ENCODE data around the gene RC3H1.
"Not testable (repeated sequence)": the region's sequence is repeated elsewhere in the genome, so short reads cannot be mapped to it uniquely, and the experiment has no call there.

The RC3H1 gene

GRCh38 chr1:174023440-174023839 is 1.3 kb upstream of the RC3H1 start:
- DNase-seq: peak; percentile 57 to 83 (median 74)

DNA sequence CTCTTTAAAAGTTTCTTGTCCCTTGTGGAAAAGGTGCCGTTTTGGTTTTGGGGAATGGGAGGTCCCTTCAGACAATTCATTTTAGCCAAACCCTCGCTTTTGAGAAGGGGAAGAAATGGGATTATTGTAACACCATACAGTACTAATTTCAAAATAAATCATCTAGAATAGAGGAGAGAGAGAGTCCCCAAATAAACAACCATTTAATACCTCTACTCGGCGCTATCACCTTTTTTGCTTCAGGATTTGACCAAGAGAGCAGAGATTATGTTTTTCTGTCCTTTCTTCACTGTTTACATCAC is 770 bp upstream of the RC3H1 start:
- no peak for DNase-seq

DNA sequence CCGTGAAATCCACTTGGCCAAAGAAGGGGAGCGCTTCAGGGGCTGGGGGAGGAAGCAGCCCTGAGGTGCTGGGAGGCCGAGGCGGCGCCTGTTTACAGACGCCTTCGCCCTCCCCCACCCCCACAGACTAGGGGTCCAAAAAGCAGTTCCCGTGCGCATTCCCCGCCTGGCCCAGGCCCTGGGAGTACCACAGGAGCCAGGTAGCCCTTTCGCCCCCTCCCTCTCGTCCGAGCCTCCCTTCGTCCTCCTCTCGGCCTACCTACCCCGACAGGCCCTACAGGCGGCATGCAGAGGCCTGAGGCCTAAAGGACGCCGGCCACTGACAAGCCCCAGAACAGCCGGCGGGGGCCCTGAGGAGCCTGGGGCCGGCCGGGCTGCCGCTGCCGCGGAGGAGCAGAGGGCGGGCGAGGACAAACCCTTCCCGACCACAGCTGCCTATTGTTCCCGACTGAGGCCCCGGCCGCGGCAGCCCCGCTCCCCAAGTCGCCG is 522 bp downstream of the RC3H1 start:
- peak; percentile 25 to 69 (median 54) for DNase-seq

- DNase-seq: no peak
Observed at GRCh38 chr1:174018565-174018964, 3.6 kb downstream of the RC3H1 start.

GRCh38 chr1:174017231-174017970 is 4.8 kb downstream of the RC3H1 start:
- DNase-seq: no peak

GRCh38 chr1:174013864-174014418 is 8.2 kb downstream of the RC3H1 start:
- peak in 2 of 4 experiments; percentile 29 to 36 for DNase-seq

DNA sequence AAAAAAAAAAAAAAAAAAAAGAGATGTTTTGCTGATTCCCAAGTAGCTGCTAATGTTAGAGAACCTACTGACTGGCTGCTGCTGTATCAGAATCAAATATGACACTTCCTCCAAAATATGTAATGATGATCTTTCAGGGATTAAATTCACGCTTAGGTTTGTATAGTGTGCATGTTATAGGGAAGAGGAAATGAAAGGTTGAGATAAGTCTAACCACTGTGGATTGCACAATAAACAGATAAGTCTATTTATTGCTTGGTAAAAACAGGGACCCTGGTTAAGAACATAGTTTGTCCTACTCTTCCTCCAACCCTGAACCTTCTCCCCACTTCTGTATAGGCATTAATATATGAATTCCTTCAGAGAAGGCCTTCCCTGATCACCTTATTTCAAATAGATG is 13.2 kb downstream of the RC3H1 start:
- peak in 2 of 4 experiments; percentile 48 to 58 for DNase-seq

DNA sequence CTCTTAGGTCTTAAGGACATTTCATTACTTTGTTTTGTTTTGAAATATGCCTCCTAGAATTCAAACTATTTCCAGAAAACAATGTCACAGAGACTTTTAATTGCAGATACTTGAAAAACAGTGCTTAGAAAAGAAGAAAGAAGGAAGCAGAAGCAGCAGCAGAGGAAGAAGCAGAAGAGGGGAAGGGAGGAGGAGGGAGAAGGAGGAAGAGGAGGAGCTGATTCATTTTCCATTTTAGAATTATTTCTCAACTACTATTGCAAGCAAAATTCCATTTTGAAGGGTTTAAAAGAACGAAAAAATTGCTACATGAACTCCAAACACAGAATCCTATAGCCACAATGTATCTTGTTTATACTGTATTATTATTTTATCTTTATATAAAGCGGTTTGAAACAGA is 13.9 kb downstream of the RC3H1 start:
- DNase-seq: peak in 3 of 4 experiments; percentile 34 to 54 (median 48)

GRCh38 chr1:174007851-174008250 is 14.3 kb downstream of the RC3H1 start:
- DNase-seq: peak in 2 of 4 experiments; percentile 17 to 38

- DNase-seq: peak in 3 of 4 experiments; percentile 12 to 45 (median 38)
Observed at GRCh38 chr1:174005032-174005431, 17.1 kb downstream of the RC3H1 start.

- no peak for DNase-seq
Observed at GRCh38 chr1:174003867-174004266, 18.3 kb downstream of the RC3H1 start.

- no peak for DNase-seq
Observed at GRCh38 chr1:174001573-174001972, 20.6 kb downstream of the RC3H1 start.

DNA sequence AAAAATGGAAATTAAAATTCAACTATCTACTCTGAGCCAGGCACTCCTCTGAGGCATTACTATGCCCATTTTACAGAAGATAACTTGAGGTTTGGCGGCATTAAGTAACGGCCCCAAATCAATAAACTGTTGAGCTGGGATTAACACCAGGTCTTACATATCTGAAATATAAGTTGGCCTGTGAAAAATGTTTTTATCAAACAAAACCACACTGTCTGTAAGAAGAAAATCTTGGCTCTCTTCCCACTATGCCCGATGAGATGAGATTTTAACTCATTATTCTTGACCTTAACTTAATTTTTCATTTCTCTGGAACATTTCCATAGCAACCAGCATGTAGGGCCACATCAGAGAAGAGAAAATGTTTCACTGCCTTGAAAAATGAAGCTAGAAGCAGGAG is 21.8 kb downstream of the RC3H1 start:
- no peak for DNase-seq

DNA sequence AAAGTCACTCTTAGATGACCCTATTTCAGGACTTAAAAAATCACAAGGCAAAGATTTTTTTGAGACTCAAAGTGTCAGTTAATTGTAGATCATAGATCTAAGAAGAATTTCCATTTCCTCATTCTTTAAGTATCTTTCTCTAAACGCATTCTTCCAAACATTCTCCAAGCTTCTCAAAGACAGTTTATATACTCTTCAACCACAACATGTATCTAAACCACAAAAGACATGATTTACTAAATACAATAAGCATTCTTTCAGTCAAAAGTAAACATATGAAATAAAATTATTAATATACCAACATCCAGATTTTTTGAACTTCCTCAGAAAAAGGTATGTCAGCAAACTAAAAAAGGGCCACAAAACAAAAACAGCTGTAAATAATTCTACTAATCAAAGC is 24.4 kb downstream of the RC3H1 start:
- DNase-seq: peak in 2 of 4 experiments; percentile 23 to 27

- no peak for DNase-seq
Observed at GRCh38 chr1:173996995-173997394, 25.2 kb downstream of the RC3H1 start.

- no peak for DNase-seq
Observed at GRCh38 chr1:173995475-173995874, 26.7 kb downstream of the RC3H1 start.

- DNase-seq: not testable (repeated sequence)
Observed at GRCh38 chr1:173993948-173994347, 28.2 kb downstream of the RC3H1 start.

DNA sequence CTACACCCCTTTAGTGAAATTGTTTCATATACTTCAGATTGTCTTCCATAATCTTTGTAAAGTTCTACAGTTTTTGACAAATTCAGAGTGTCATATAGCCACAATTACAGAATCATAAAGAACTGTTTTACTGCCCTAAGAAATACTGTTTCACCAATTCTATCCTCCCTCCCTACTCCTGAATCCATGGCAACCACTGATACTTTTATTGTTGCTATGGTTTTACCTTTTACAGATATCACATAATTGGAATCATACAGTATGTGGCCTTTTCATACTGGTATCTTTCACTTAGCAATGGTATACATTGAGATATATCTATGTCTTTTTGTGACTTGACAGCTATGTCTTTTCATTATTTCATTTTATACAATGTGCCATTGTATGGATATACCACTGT is 34.1 kb downstream of the RC3H1 start:
- no peak for DNase-seq

GRCh38 chr1:173986951-173987350 is 35.2 kb downstream of the RC3H1 start:
- DNase-seq: no peak

DNA sequence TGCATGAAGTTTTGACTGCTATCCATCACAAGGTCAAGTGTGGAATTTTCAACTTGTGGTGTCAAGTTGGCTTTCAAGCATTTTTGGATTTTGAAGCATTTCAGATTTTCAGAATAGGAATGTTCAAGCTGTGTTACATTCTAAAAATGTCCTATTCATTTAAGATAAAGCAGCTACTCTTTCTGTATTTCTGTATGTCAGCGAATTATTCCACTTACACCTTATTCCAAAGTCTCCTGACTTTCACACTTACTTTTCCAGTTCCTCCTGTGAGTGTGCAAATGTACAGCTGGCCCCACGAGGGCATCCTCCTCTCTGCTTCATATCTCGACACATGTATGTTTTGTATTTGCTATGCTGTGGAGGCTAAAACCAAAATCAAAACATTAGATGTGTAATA is 51.9 kb downstream of the RC3H1 start:
- DNase-seq: no peak

DNA sequence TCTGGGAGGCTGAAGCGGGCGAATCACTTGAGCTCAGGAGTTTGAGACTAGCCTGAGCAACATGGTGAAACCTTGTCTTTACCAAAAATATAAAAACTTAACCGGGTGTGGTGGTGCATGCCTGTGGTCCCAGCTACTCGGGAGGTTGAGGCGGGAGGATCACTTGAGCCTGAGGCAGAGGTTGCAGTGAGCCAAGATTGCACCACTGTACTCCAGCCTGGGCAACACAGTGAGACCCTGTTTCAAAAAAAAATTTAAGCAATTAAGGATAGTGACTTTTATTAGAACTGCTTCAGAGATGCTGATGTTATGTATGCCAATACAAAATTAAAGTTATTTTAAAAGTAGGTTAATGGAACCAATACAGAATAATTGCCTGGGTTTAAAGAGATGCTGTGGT is 56.3 kb downstream of the RC3H1 start:
- not testable (repeated sequence) for DNase-seq

- no peak for DNase-seq
Observed at GRCh38 chr1:173963477-173963876, 58.7 kb downstream of the RC3H1 start.

GRCh38 chr1:173960625-173961024 is 61.5 kb downstream of the RC3H1 start:
- DNase-seq: peak in 2 of 4 experiments; percentile 43 to 55

DNA sequence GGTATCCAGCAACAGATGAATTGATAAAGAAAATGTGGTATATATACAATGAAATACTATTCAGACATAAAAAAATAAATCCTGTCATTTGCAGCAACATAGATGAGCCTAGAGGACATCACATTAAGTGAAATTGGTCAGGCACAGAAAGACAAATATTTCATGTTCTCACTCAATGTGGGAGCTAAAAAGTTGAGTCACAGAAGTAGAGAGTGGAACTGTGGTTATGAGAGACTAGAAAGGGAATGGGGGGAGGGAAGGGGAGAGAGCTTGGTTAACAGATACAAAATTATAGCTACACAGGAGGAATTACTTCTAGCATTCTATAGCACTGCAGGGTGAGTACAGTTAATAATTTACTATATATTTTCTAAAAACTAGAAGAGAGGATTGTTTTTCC is 68.0 kb downstream of the RC3H1 start:
- no peak for DNase-seq

All from suppressor macrophage (primary cell).